H1 (cell line): Measurements from ENCODE around the gene LRRC14B. TPM values are rescaled to one million over a fixed set of nuclear protein-coding genes. Genes with fewer than 3 reads are reported as not detected.

ENCODE experiments used
- CTCF ChIA-PET: fragments of 300-600 bp; sonication (Branson Sonifier 250); formaldehyde crosslinking; loops from one replicate; lab custom pipeline; 2021; ENCODE audit not compliant: partially characterized antibody; lab: Charles Lee
- POLR2A ChIA-PET: fragments of 300-600 bp; sonication (Branson Sonifier 250); formaldehyde crosslinking; loops from one replicate; lab custom pipeline; 2021; ENCODE audit warnings: inconsistent platforms; ENCODE audit not compliant: partially characterized antibody; lab: Charles Lee
- DNase-seq, 2 experiments: peaks; one replicate each; pipeline versions ENCODE4 v3.0.0 to v3.0.0-alpha.2; 2010 to 2022; ENCODE audit warnings: low spot score in 2 of 2, low read depth in 1 of 2, mixed read lengths in 1 of 2
- FAIRE-seq: peaks from 2 replicates; lab custom pipeline; 2011; peaks lifted over from hg19 to GRCh38; lab: Jason Lieb, UNC
- H2AFZ ChIP-seq: 2 replicates; pipeline ENCODE4 v1.8.1; 2012; ENCODE audit warnings: low read length, inconsistent platforms
- H2AK5ac ChIP-seq: 2 replicates; pipeline ENCODE4 v1.6.1; 2013; ENCODE audit warnings: low read depth, low read length
- H2BK120ac ChIP-seq: replicated peaks from 2 replicates; pipeline ENCODE3; 2013; ENCODE audit warnings: low read depth, low read length, inconsistent platforms
- H2BK12ac ChIP-seq: 2 replicates; pipeline ENCODE4 v1.6.1; 2013; ENCODE audit warnings: low read depth, low read length
- H2BK15ac ChIP-seq: 2 replicates; pipeline ENCODE4 v1.6.1; 2013; ENCODE audit warnings: low read length
- H2BK20ac ChIP-seq: 2 replicates; pipeline ENCODE4 v1.6.1; 2013; ENCODE audit warnings: low read length
- H2BK5ac ChIP-seq: 2 replicates; pipeline ENCODE4 v1.6.1; 2013; ENCODE audit warnings: low read depth, low read length
- H3K14ac ChIP-seq: 2 replicates; pipeline ENCODE4 v1.6.1; 2013; ENCODE audit warnings: inconsistent platforms; ENCODE audit not compliant: insufficient read length
- H3K18ac ChIP-seq: 2 replicates; pipeline ENCODE4 v1.6.1; 2013; ENCODE audit warnings: low read length; ENCODE audit errors: extremely low read depth
- H3K23ac ChIP-seq: 2 replicates; pipeline ENCODE4 v1.6.1; 2013; ENCODE audit warnings: inconsistent platforms; ENCODE audit not compliant: insufficient read length
- H3K23me2 ChIP-seq: 2 replicates; pipeline ENCODE4 v1.6.1; 2013; ENCODE audit warnings: low read depth, low read length
- H3K27ac ChIP-seq: 2 replicates; pipeline ENCODE4 v1.6.1; 2011; ENCODE audit warnings: low read depth, low read length, inconsistent platforms
- H3K27me3 ChIP-seq, 4 experiments: replicated peaks in 1 of 4; 1 replicate in 1 of 4; 2 replicates in 3 of 4; pipeline versions ENCODE4 v1.6.1 to v1.8.1; 2011 to 2013; ENCODE audit warnings: low read length in 3 of 4, mild to moderate bottlenecking in 3 of 4, inconsistent platforms in 2 of 4, mixed read lengths in 2 of 4, moderate library complexity in 1 of 4; ENCODE audit not compliant: control insufficient read depth in 3 of 4, insufficient read depth in 3 of 4; ENCODE audit errors: extremely low read depth in 1 of 4
- H3K36me3 ChIP-seq, 4 experiments: 2 replicates each; pipeline versions ENCODE4 v1.6.1 to v1.8.1; 2011 to 2013; ENCODE audit warnings: mild to moderate bottlenecking in 4 of 4, low read length in 3 of 4, moderate library complexity in 2 of 4, control low read depth in 1 of 4, inconsistent platforms in 1 of 4; ENCODE audit not compliant: insufficient read depth in 4 of 4, control insufficient read depth in 2 of 4
- H3K4ac ChIP-seq: replicated peaks from 2 replicates; pipeline ENCODE3; 2013; ENCODE audit warnings: low read length, low read depth, mixed read lengths, inconsistent platforms; ENCODE audit not compliant: insufficient read length
- H3K4me1 ChIP-seq, 4 experiments: replicated peaks in 1 of 4; 1 replicate in 1 of 4; 2 replicates in 3 of 4; pipeline versions ENCODE4 v1.6.1 to v1.8.1; 2011 to 2013; ENCODE audit warnings: low read length in 3 of 4, inconsistent platforms in 2 of 4, mixed read lengths in 1 of 4; ENCODE audit not compliant: insufficient read depth in 4 of 4, control insufficient read depth in 3 of 4
- H3K4me2 ChIP-seq, 2 experiments: 2 replicates each; pipeline versions ENCODE4 v1.6.1 to v1.8.1; 2011 to 2013; ENCODE audit warnings: low read depth in 2 of 2, low read length in 2 of 2, control low read depth in 1 of 2, inconsistent platforms in 1 of 2, mild to moderate bottlenecking in 1 of 2; ENCODE audit not compliant: insufficient read depth in 1 of 2
- H3K4me3 ChIP-seq, 4 experiments: fragments of 200-600, 300-600 bp in 1 of 4; sonication (generic), shearing (Covaris generic), sonication (Bioruptor Twin) in 1 of 4; 2 replicates each; pipeline versions ENCODE4 v1.5.1 to v1.8.1; 2011 to 2016; ENCODE audit warnings: low read length in 4 of 4, low read depth in 3 of 4, control low read depth in 2 of 4, inconsistent platforms in 2 of 4, mild to moderate bottlenecking in 2 of 4, mixed read lengths in 1 of 4, moderate library complexity in 1 of 4; ENCODE audit not compliant: insufficient read depth in 2 of 4; ENCODE audit errors: extremely low read depth in 1 of 4
- H3K56ac ChIP-seq: replicated peaks from 2 replicates; pipeline ENCODE3; 2013; ENCODE audit warnings: low read depth, mild to moderate bottlenecking, mixed read lengths, low read length, inconsistent platforms; ENCODE audit not compliant: insufficient read length
- H3K79me1 ChIP-seq: 2 replicates; pipeline ENCODE4 v1.6.1; 2013; ENCODE audit warnings: low read depth, low read length, control low read depth
- H3K79me2 ChIP-seq, 2 experiments: 2 replicates each; pipeline versions ENCODE4 v1.6.1 to v1.8.1; 2012 to 2013; ENCODE audit warnings: low read length in 2 of 2, mild to moderate bottlenecking in 2 of 2, inconsistent platforms in 1 of 2; ENCODE audit not compliant: insufficient read depth in 2 of 2, control insufficient read depth in 1 of 2
- H3K9ac ChIP-seq, 4 experiments: replicated peaks in 1 of 4; 1 replicate in 1 of 4; 2 replicates in 3 of 4; pipeline versions ENCODE4 v1.6.1 to v1.8.1; 2011 to 2013; ENCODE audit warnings: low read depth in 3 of 4, low read length in 3 of 4, control low read depth in 2 of 4, mild to moderate bottlenecking in 2 of 4, moderate library complexity in 2 of 4, inconsistent platforms in 1 of 4; ENCODE audit errors: extremely low read depth in 1 of 4
- H3K9me3 ChIP-seq, 2 experiments: 2 replicates each; pipeline versions ENCODE4 v1.6.1 to v1.8.1; 2012 to 2013; ENCODE audit warnings: mild to moderate bottlenecking in 2 of 2, moderate library complexity in 2 of 2, control low read depth in 1 of 2, inconsistent platforms in 1 of 2, low read depth in 1 of 2, low read length in 1 of 2, mixed read lengths in 1 of 2; ENCODE audit not compliant: insufficient read depth in 2 of 2
- H4K20me1 ChIP-seq, 2 experiments: replicated peaks in 1 of 2; 2 replicates each; pipeline versions ENCODE3 to v1.8.1; 2011 to 2013; ENCODE audit warnings: inconsistent platforms in 2 of 2, low read length in 2 of 2, mild to moderate bottlenecking in 1 of 2; ENCODE audit not compliant: insufficient read depth in 2 of 2, control insufficient read depth in 1 of 2
- H4K5ac ChIP-seq: 2 replicates; pipeline ENCODE4 v1.6.1; 2013; ENCODE audit warnings: low read length, low read depth, mixed read lengths, inconsistent platforms; ENCODE audit not compliant: insufficient read length
- H4K8ac ChIP-seq: 2 replicates; pipeline ENCODE4 v1.8.0; 2013; ENCODE audit warnings: mild to moderate bottlenecking, moderate library complexity, low read length, inconsistent platforms; ENCODE audit not compliant: insufficient read depth; ENCODE audit errors: extremely low read depth
- H4K91ac ChIP-seq: replicated peaks from 2 replicates; pipeline ENCODE3; 2013; ENCODE audit warnings: low read length, mixed read lengths, inconsistent platforms; ENCODE audit not compliant: insufficient read length
- KDM1A ChIP-seq: fragments of 200-600, 300-600 bp; sonication (generic); IDR thresholded peaks from 2 replicates; pipeline ENCODE4 v1.7.1; 2016; ENCODE audit warnings: mild to moderate bottlenecking, low read length, borderline replicate concordance
- POLR2A ChIP-seq, 2 experiments: IDR thresholded peaks; 1 replicate in 1 of 2; 2 replicates in 1 of 2; pipeline ENCODE4 v1.6.1; 2011; ENCODE audit warnings: low read depth in 2 of 2, low read length in 2 of 2, mild to moderate bottlenecking in 2 of 2; ENCODE audit errors: control extremely low read depth in 1 of 2
- SP2 ChIP-seq: IDR thresholded peaks from 2 replicates; pipeline ENCODE4 v1.6.1; 2012; ENCODE audit warnings: mild to moderate bottlenecking, low read length, inconsistent platforms
- WGBS, 2 experiments: shearing (Covaris generic) in 1 of 2; methylation state at CpG; one replicate each; pipeline versions ENCODE4 v1.1.6 to v1.1.7; 2013 to 2015; ENCODE audit warnings: low lambda C conversion rate in 2 of 2, mixed read lengths in 2 of 2, inconsistent platforms in 1 of 2, low coverage in 1 of 2, missing lambda C conversion rate in 1 of 2; ENCODE audit not compliant: insufficient replicate concordance in 2 of 2, insufficient coverage in 1 of 2, insufficient read length in 1 of 2; ENCODE audit errors: extremely low coverage in 1 of 2, missing lambda C conversion rate in 1 of 2; 5-methylcytosine and 5-hydroxymethylcytosine counted together
- polyA plus RNA-seq, 7 experiments: library from polyadenylated mRNA; depleted of rRNA in 3 of 7; stranded (reverse) in 5 of 7; unstranded in 2 of 7; fragments of >200 nt in 5 of 7; fragments of 200-250 nt in 2 of 7; gene quantifications; 1 replicate in 5 of 7; 2 replicates in 1 of 7; 4 replicates in 1 of 7; pipeline versions ENCODE4 v1.2.1 to v1.2.3, GENCODE V29; 2011 to 2013; ENCODE audit warnings: missing spikeins in 2 of 7, mixed read lengths in 2 of 7
- total RNA-seq: library from RNA; stranded (reverse); fragmentation: NEBNext Ultra II Directional; extraction: Animal tissue kit (Norgen Biotek cat#: 25700); gene quantifications from 2 replicates; pipeline ENCODE4 v1.2.1, GENCODE V29; 2021

Gene LRRC14B
- total and polyA plus RNA-seq, 2 of the 8 experiments (the other 6 are each of a cell fraction or from before 2014, with no cell fraction given), result not detected

DNA sequence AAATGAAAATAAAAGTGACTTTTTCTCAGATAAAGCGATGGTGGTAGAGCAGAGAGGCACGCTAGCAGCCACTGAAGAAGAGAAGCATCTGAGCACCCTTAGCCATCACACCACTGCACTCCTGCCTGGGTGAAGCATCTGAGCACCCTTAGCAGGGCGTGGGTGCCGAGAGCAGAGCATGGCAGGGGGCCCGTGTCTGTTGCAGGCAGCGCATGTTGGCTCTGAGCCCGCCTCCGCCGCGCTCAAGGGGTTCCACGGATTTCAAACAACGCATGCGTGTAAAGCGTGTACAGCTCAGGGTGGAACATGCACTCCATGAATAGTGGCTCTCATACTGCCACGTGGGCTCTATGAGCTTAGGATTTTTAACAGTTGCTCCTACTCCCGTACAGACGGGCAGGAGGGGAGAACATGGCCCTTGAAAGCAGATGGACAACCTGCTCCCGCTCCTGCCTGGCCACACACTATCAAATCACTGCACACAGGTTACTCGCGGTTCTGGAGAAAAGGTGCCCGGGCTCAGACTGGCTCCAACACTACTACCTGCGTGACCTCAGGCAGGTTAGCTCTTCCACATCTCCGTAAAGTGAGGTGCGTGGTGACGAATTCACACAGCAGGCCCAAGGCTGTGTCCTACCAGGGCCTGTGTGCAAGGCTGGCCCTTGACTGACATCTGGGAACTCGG lies 12.1 kb downstream of the LRRC14B start:
- WGBS, 2 experiments, result 95% methylated on average over 26 of the region's 26 CpGs; no CpG with 5 or more reads in 1 of the 2 experiments

More for the DNA sequence above, 12.1 kb downstream of the LRRC14B start:
- Histone ChIP-seq H2AK5ac (no peak overlapping the region), H3K4me2 (no peak overlapping the region), H2BK12ac (no peak overlapping the region), H3K4me3 (no peak overlapping the region), H2BK120ac (no peak overlapping the region), H3K36me3 (peaks cover 2 to 16% (median 10%) of the 10 kb centered on the region in 4 experiments), H2AFZ (no peak overlapping the region), H2BK5ac (no peak overlapping the region), H3K14ac (no peak overlapping the region), H3K9ac (no peak overlapping the region), H3K4me1 (no peaks in the 10 kb centered on the region; a peak in 1 of 7 replicates), H3K9me3 (no peaks in the 10 kb centered on the region), H4K8ac (no peak overlapping the region), H2BK15ac (no peak overlapping the region), H3K27ac (no peak overlapping the region), H4K20me1 (peaks cover 5 to 22% of the 10 kb centered on the region in 2 experiments), H3K27me3 (no peaks in the 10 kb centered on the region), H2BK20ac (no peak overlapping the region), H3K18ac (no peak overlapping the region), H3K79me2 (peaks cover 3 to 16% of the 10 kb centered on the region in 2 experiments; a peak in 1 of 4 replicates), H3K23ac (no peak overlapping the region), H3K23me2 (no peaks in the 10 kb centered on the region), H4K5ac (no peak overlapping the region), H4K91ac (no peak overlapping the region), H3K56ac (no peak overlapping the region), H3K4ac (no peak overlapping the region), H3K79me1 (no peaks in the 10 kb centered on the region; the same call in 1 of the 2 replicates)
- CTCF ChIA-PET, result interaction anchor here (1.1 to 1.3 kb wide), 4 partner anchors 9 to 15 kb away, joined by 3 to 5 read pairs (median 4); partner anchors contain the start of genes CCDC127, LRRC14B and SDHA
- peak in 1 of 2 experiments; percentile 32 for DNase-seq
- TF ChIP-seq SP2 (no peak), POLR2A (IDR thresholded peaks at IDR 0.05; ENCODE audit: control extremely low read depth in 1 of 2, low read depth in 2 of 2, low read length in 2 of 2) (no peak), KDM1A (no peak)
- POLR2A ChIA-PET, result interaction anchor here (0.7 to 2.9 kb wide), 3 partner anchors 12 to 65 kb away, joined by 3 to 11 read pairs (median 5); partner anchors contain the start of genes LRRC14B and SDHA
- no peak for FAIRE-seq
